ENCODE results near the gene CLDND1.

CLDND1 gene

GRCh38 chr3:98550833-98551232 is 28.1 kb upstream of the CLDND1 start:
- Histone ChIP-seq H3K27me3 (ENCODE audit: insufficient read depth, low read length) (no peaks in the 10 kb centered on the region), H3K27ac (ENCODE audit: low read depth, low read length) (no peak overlapping the region), H3K36me3 (ENCODE audit: insufficient read depth, low read length) (no peaks in the 10 kb centered on the region), H3K9me3 (ENCODE audit: insufficient read depth, low read depth, low read length) (no peaks in the 10 kb centered on the region), H3K9ac (ENCODE audit: low read depth, low read length) (no peak overlapping the region), H3K4me3 (ENCODE audit: low read length) (no peak overlapping the region), H3K4me1 (ENCODE audit: insufficient read depth, low read length) (no peaks in the 10 kb centered on the region)
- WGBS: 96% methylated on average over 3 of the region's 3 CpGs

- Histone ChIP-seq H3K27ac (ENCODE audit: low read depth, low read length) (no peak overlapping the region), H3K9ac (ENCODE audit: low read depth, low read length) (no peak overlapping the region), H3K9me3 (ENCODE audit: insufficient read depth, low read depth, low read length) (no peaks in the 10 kb centered on the region), H3K36me3 (ENCODE audit: insufficient read depth, low read length) (no peaks in the 10 kb centered on the region), H3K4me1 (ENCODE audit: insufficient read depth, low read length) (no peaks in the 10 kb centered on the region), H3K27me3 (ENCODE audit: insufficient read depth, low read length) (no peaks in the 10 kb centered on the region), H3K4me3 (ENCODE audit: low read length) (no peak overlapping the region)
- 93% methylated on average over 3 of the region's 5 CpGs for WGBS
These were observed 25.8 kb upstream of the CLDND1 start for GRCh38 chr3:98548544-98548943.

GRCh38 chr3:98545940-98546339 is 23.2 kb upstream of the CLDND1 start:
- Histone ChIP-seq H3K4me1 (ENCODE audit: insufficient read depth, low read length) (no peaks in the 10 kb centered on the region), H3K9ac (ENCODE audit: low read depth, low read length) (no peak overlapping the region), H3K9me3 (ENCODE audit: insufficient read depth, low read depth, low read length) (no peaks in the 10 kb centered on the region), H3K27ac (ENCODE audit: low read depth, low read length) (no peak overlapping the region), H3K4me3 (ENCODE audit: low read length) (no peak overlapping the region), H3K36me3 (ENCODE audit: insufficient read depth, low read length) (no peaks in the 10 kb centered on the region), H3K27me3 (ENCODE audit: insufficient read depth, low read length) (no peaks in the 10 kb centered on the region)
- 93% methylated on average over 5 of the region's 5 CpGs for WGBS

GRCh38 chr3:98542623-98543022 is 19.9 kb upstream of the CLDND1 start:
- Histone ChIP-seq H3K27me3 (ENCODE audit: insufficient read depth, low read length) (no peaks in the 10 kb centered on the region), H3K9me3 (ENCODE audit: insufficient read depth, low read depth, low read length) (no peaks in the 10 kb centered on the region), H3K9ac (ENCODE audit: low read depth, low read length) (no peak overlapping the region), H3K4me1 (ENCODE audit: insufficient read depth, low read length) (no peaks in the 10 kb centered on the region), H3K4me3 (ENCODE audit: low read length) (no peak overlapping the region), H3K27ac (ENCODE audit: low read depth, low read length) (no peak overlapping the region), H3K36me3 (ENCODE audit: insufficient read depth, low read length) (no peaks in the 10 kb centered on the region)
- WGBS: 89% methylated on average over 1 of the region's 1 CpG

- H3K9me3 ChIP-seq (ENCODE audit: insufficient read depth, low read depth, low read length): no peaks in the 10 kb centered on the region
- no peaks in the 10 kb centered on the region for H3K36me3 ChIP-seq (ENCODE audit: insufficient read depth, low read length)
- H3K27ac ChIP-seq (ENCODE audit: low read depth, low read length): no peak overlapping the region
- no peak overlapping the region for H3K9ac ChIP-seq (ENCODE audit: low read depth, low read length)
- H3K4me1 ChIP-seq (ENCODE audit: insufficient read depth, low read length): no peaks in the 10 kb centered on the region
- 71% methylated on average over 1 of the region's 1 CpG for WGBS
- no peaks in the 10 kb centered on the region for H3K27me3 ChIP-seq (ENCODE audit: insufficient read depth, low read length)
- no peak overlapping the region for H3K4me3 ChIP-seq (ENCODE audit: low read length)
These were observed 19.0 kb upstream of the CLDND1 start for GRCh38 chr3:98541695-98542094.

- no peaks in the 10 kb centered on the region for H3K9me3 ChIP-seq (ENCODE audit: insufficient read depth, low read depth, low read length)
- H3K36me3 ChIP-seq (ENCODE audit: insufficient read depth, low read length): no peaks in the 10 kb centered on the region
- WGBS: 96% methylated on average over 2 of the region's 3 CpGs
- H3K4me1 ChIP-seq (ENCODE audit: insufficient read depth, low read length): no peaks in the 10 kb centered on the region
- H3K4me3 ChIP-seq (ENCODE audit: low read length): no peak overlapping the region
- H3K9ac ChIP-seq (ENCODE audit: low read depth, low read length): no peak overlapping the region
- H3K27ac ChIP-seq (ENCODE audit: low read depth, low read length): no peak overlapping the region
- no peaks in the 10 kb centered on the region for H3K27me3 ChIP-seq (ENCODE audit: insufficient read depth, low read length)
These were observed 17.6 kb upstream of the CLDND1 start for GRCh38 chr3:98540346-98540745.

GRCh38 chr3:98536456-98537017 is 13.8 kb upstream of the CLDND1 start:
- Histone ChIP-seq H3K9ac (ENCODE audit: low read depth, low read length) (no peak overlapping the region), H3K27me3 (ENCODE audit: insufficient read depth, low read length) (no peaks in the 10 kb centered on the region), H3K4me1 (ENCODE audit: insufficient read depth, low read length) (no peaks in the 10 kb centered on the region), H3K4me3 (ENCODE audit: low read length) (no peak overlapping the region), H3K9me3 (ENCODE audit: insufficient read depth, low read depth, low read length) (no peaks in the 10 kb centered on the region), H3K36me3 (ENCODE audit: insufficient read depth, low read length) (no peaks in the 10 kb centered on the region), H3K27ac (ENCODE audit: low read depth, low read length) (no peak overlapping the region)
- WGBS: 90% methylated on average over 4 of the region's 6 CpGs

GRCh38 chr3:98534734-98535133 is 12.0 kb upstream of the CLDND1 start:
- no peak overlapping the region for H3K9ac ChIP-seq (ENCODE audit: low read depth, low read length)
- H3K9me3 ChIP-seq (ENCODE audit: insufficient read depth, low read depth, low read length): no peaks in the 10 kb centered on the region
- H3K36me3 ChIP-seq (ENCODE audit: insufficient read depth, low read length): no peaks in the 10 kb centered on the region
- H3K4me1 ChIP-seq (ENCODE audit: insufficient read depth, low read length): no peaks in the 10 kb centered on the region
- H3K4me3 ChIP-seq (ENCODE audit: low read length): no peak overlapping the region
- WGBS: 83% methylated on average over 1 of the region's 1 CpG
- H3K27me3 ChIP-seq (ENCODE audit: insufficient read depth, low read length): no peaks in the 10 kb centered on the region
- H3K27ac ChIP-seq (ENCODE audit: low read depth, low read length): no peak overlapping the region

- Histone ChIP-seq H3K9me3 (ENCODE audit: insufficient read depth, low read depth, low read length) (no peaks in the 10 kb centered on the region), H3K27ac (ENCODE audit: low read depth, low read length) (no peak overlapping the region), H3K4me1 (ENCODE audit: insufficient read depth, low read length) (no peaks in the 10 kb centered on the region; the same call in 1 of the 2 replicates), H3K36me3 (ENCODE audit: insufficient read depth, low read length) (no peaks in the 10 kb centered on the region), H3K4me3 (ENCODE audit: low read length) (no peak overlapping the region), H3K27me3 (ENCODE audit: insufficient read depth, low read length) (no peaks in the 10 kb centered on the region), H3K9ac (ENCODE audit: low read depth, low read length) (no peak overlapping the region)
- WGBS: 92% methylated on average over 2 of the region's 2 CpGs
These were observed 11.5 kb upstream of the CLDND1 start for GRCh38 chr3:98534168-98534567.

- peaks cover 7% of the 10 kb centered on the region; the same call in 1 of the 2 replicates for H3K4me1 ChIP-seq (ENCODE audit: insufficient read depth, low read length)
These were observed 10.2 kb upstream of the CLDND1 start for GRCh38 chr3:98532709-98533571.

GRCh38 chr3:98532275-98532637 is 9.6 kb upstream of the CLDND1 start:
- Histone ChIP-seq H3K36me3 (ENCODE audit: insufficient read depth, low read length) (no peaks in the 10 kb centered on the region), H3K27ac (ENCODE audit: low read depth, low read length) (no peak overlapping the region), H3K9ac (ENCODE audit: low read depth, low read length) (no peak overlapping the region)

More at GRCh38 chr3:98532709-98533571, 10.2 kb upstream of the CLDND1 start:
- no peak overlapping the region for H3K27ac ChIP-seq (ENCODE audit: low read depth, low read length)
- no peaks in the 10 kb centered on the region for H3K27me3 ChIP-seq (ENCODE audit: insufficient read depth, low read length)
- WGBS: 95% methylated on average over 6 of the region's 6 CpGs
- no peak overlapping the region for H3K4me3 ChIP-seq (ENCODE audit: low read length)
- H3K9ac ChIP-seq (ENCODE audit: low read depth, low read length): no peak overlapping the region
- no peaks in the 10 kb centered on the region for H3K36me3 ChIP-seq (ENCODE audit: insufficient read depth, low read length)
- H3K9me3 ChIP-seq (ENCODE audit: insufficient read depth, low read depth, low read length): no peaks in the 10 kb centered on the region

More at GRCh38 chr3:98532275-98532637, 9.6 kb upstream of the CLDND1 start:
- no peaks in the 10 kb centered on the region for H3K27me3 ChIP-seq (ENCODE audit: insufficient read depth, low read length)
- peaks cover 10% of the 10 kb centered on the region; the same call in 1 of the 2 replicates for H3K4me1 ChIP-seq (ENCODE audit: insufficient read depth, low read length)
- WGBS: 94% methylated on average over 5 of the region's 5 CpGs
- no peaks in the 10 kb centered on the region for H3K9me3 ChIP-seq (ENCODE audit: insufficient read depth, low read depth, low read length)
- H3K4me3 ChIP-seq (ENCODE audit: low read length): no peak overlapping the region
